Spleen (tissue), 13 donors: ENCODE results near the gene FETUB. TPM values are rescaled to one million over a fixed set of nuclear protein-coding genes. Genes with fewer than 3 reads are reported as not detected.

Experiments used
- DNase-seq: peaks from one replicate; pipeline ENCODE4 v3.0.0-alpha.2; 2020
- H3K27ac ChIP-seq, 8 donors: fragments of 200-600 bp; sonication (generic) in 7 of 8; 1 replicate in 4 of 8; 2 replicates in 4 of 8; pipeline versions ENCODE4 v1.5.0 to v1.8.0; 2016 to 2021; ENCODE audit warnings: inconsistent platforms in 4 of 8, mild to moderate bottlenecking in 4 of 8, moderate library complexity in 1 of 8
- H3K27me3 ChIP-seq, 7 donors: fragments of 200-600 bp; sonication (generic) in 6 of 7; replicated peaks in 1 of 7; 1 replicate in 4 of 7; 2 replicates in 3 of 7; pipeline versions ENCODE4 v1.5.0 to v1.8.0; 2016 to 2021; ENCODE audit warnings: inconsistent platforms in 3 of 7, mild to moderate bottlenecking in 1 of 7
- H3K36me3 ChIP-seq, 6 donors: fragments of 200-600 bp; sonication (generic) in 5 of 6; 1 replicate in 4 of 6; 2 replicates in 2 of 6; pipeline versions ENCODE4 v1.5.0 to v1.8.0; 2016 to 2021; ENCODE audit warnings: inconsistent platforms in 2 of 6
- H3K4me1 ChIP-seq, 6 donors: fragments of 200-600 bp; sonication (generic) in 5 of 6; 1 replicate in 3 of 6; 2 replicates in 3 of 6; pipeline versions ENCODE4 v1.5.0 to v1.8.0; 2016 to 2021; ENCODE audit warnings: inconsistent platforms in 3 of 6
- H3K4me3 ChIP-seq, 8 donors: fragments of 200-600 bp; sonication (generic) in 7 of 8; 1 replicate in 4 of 8; 2 replicates in 4 of 8; pipeline versions ENCODE4 v1.5.0 to v1.8.0; 2016 to 2021; ENCODE audit warnings: inconsistent platforms in 4 of 8, mild to moderate bottlenecking in 4 of 8, moderate library complexity in 2 of 8
- H3K9me3 ChIP-seq, 8 donors: fragments of 200-600 bp; sonication (generic) in 7 of 8; 1 replicate in 4 of 8; 2 replicates in 4 of 8; pipeline versions ENCODE4 v1.5.0 to v1.8.0; 2016 to 2021; ENCODE audit warnings: inconsistent platforms in 4 of 8
- CTCF ChIP-seq, 11 experiments: fragments of 200-600 bp in 7 of 11; fragments of 450-650 bp in 4 of 11; sonication (generic) in 4 of 11; IDR thresholded peaks in 8 of 11; conservative IDR thresholded peaks in 3 of 11; 1 replicate in 7 of 11; 2 replicates in 4 of 11; pipeline versions ENCODE4 v1.4.0 to v1.8.0; 2016 to 2021; ENCODE audit warnings: antibody characterized with exemption in 11 of 11, inconsistent platforms in 4 of 11, mild to moderate bottlenecking in 1 of 11
- POLR2A ChIP-seq, 3 donors: fragments of 450-650 bp; IDR thresholded peaks; one replicate each; pipeline ENCODE4 v1.5.1; 2017; ENCODE audit warnings: antibody characterized with exemption in 3 of 3, mild to moderate bottlenecking in 1 of 3
- POLR2AphosphoS5 ChIP-seq, 3 donors: sonication (generic); formaldehyde crosslinking; IDR thresholded peaks; one replicate each; pipeline ENCODE4 v1.5.1; 2017; ENCODE audit warnings: antibody characterized with exemption in 3 of 3
- WGBS, 5 donors: extraction: QIAGEN DNeasy Blood & Tissue Kit in 3 of 5; methylation state at CpG; one replicate each; pipeline versions ENCODE4 v1.1.5 to v1.1.7; 2013 to 2018; 5-methylcytosine and 5-hydroxymethylcytosine counted together
- intact Hi-C: fragments of 100-400 bp; cut with DNase I; formaldehyde crosslinking; loops from one replicate; pipeline ENCODE4 v1.15.0; 2023; ENCODE audit warnings: low total_unique reads
- long read RNA-seq, 2 donors: transcript quantifications; one replicate each; lab custom pipeline, GENCODE V29; 2026
- polyA plus RNA-seq, 3 donors: library from polyadenylated mRNA; stranded (reverse); fragments of 200-250 nt; gene quantifications; one replicate each; pipeline ENCODE4 v1.2.1, GENCODE V29; 2013
- total RNA-seq, 7 donors: library from RNA; depleted of rRNA in 3 of 7; stranded (reverse); fragments of >200 nt in 3 of 7; fragmentation: NEBNext Ultra II Directional in 4 of 7; extraction: Animal tissue kit (Norgen Biotek cat#: 25700) in 4 of 7; gene quantifications; one replicate each; pipeline versions ENCODE4 v1.1.0 to v1.2.1, GENCODE V29; 2016 to 2021
- donor health status: healthy with polysubstance abuse.
- donor health status: DM: no; HTN: no; CAD: no; lungs with moderate emphysema.
- donor health status: DM: no; HTN: no; CAD: no.
- donor health status: Bipolar disorder and iron deficiency.
- donor health status: healthy.
- donor health status: DM: no; HTN: no; CAD: no.
- donor health status: DM: yes; HTN: yes; CAD: no.

The FETUB gene
- total RNA-seq = not detected
- not detected for polyA plus RNA-seq
- long read RNA-seq, donor 1 = 0 reads
- long read RNA-seq, donor 2 = 0 reads

GRCh38 chr3:186639778-186640472 lies at the start of gene FETUB:
Gene FETUB, plus strand, starts transcription at chr3:186640399. Its CDS starts 62 bp downstream, at chr3:186640461.
- Histone ChIP-seq H3K4me1 (no peaks in the 10 kb centered on the region), H3K4me3 (no peak within 1 kb of the TSS), H3K27me3 (peaks cover 0 to 11% (median 0%) of the 10 kb centered on the region in 7 donors), H3K27ac (no peak within 1 kb of the TSS), H3K36me3 (no peaks in the 10 kb centered on the region), H3K9me3 (no peaks in the 10 kb centered on the region)
- no peak for DNase-seq
- intact Hi-C loops = no loop called here
- TF ChIP-seq POLR2AphosphoS5 (IDR thresholded peaks at IDR 0.05) = no peak
- 67 to 94% (median 85%) methylated on average over 1 of the region's 1 CpG for WGBS, 5 donors

GRCh38 chr3:186590580-186591295 lies 49.5 kb upstream of the FETUB start:
- H3K27me3 ChIP-seq = no peaks in the 10 kb centered on the region
- no peak overlapping the region for H3K27ac ChIP-seq
- H3K9me3 ChIP-seq = no peaks in the 10 kb centered on the region
- H3K4me1 ChIP-seq = no peaks in the 10 kb centered on the region
- 72 to 85% (median 74%) methylated on average over 7 of the region's 7 CpGs for WGBS, 5 donors
- DNase-seq = no peak
- H3K36me3 ChIP-seq = peaks cover 0 to 19% (median 8%) of the 10 kb centered on the region in 6 donors
- no peak overlapping the region for H3K4me3 ChIP-seq
- intact Hi-C loops = no loop called here
- TF ChIP-seq CTCF (IDR thresholded peaks at IDR 0.05 in 8 of 11, conservative IDR thresholded peaks at IDR 0.05 in 3 of 11) = no peak
- TF ChIP-seq POLR2AphosphoS5 (IDR thresholded peaks at IDR 0.05) = no peak
- TF ChIP-seq POLR2A (IDR thresholded peaks at IDR 0.05) = no peak

GRCh38 chr3:186592682-186593081 lies 47.5 kb upstream of the FETUB start:
- no peak overlapping the region for H3K4me3 ChIP-seq
- WGBS, 5 donors = 85 to 97% (median 90%) methylated on average over 4 of the region's 4 CpGs
- DNase-seq = no peak
- H3K9me3 ChIP-seq = no peaks in the 10 kb centered on the region
- intact Hi-C loops = no loop called here
- no peaks in the 10 kb centered on the region for H3K27me3 ChIP-seq
- H3K36me3 ChIP-seq = peaks cover 0 to 2% (median 0%) of the 10 kb centered on the region in 6 donors
- TF ChIP-seq CTCF (IDR thresholded peaks at IDR 0.05 in 8 of 11, conservative IDR thresholded peaks at IDR 0.05 in 3 of 11) (no peak), POLR2A (IDR thresholded peaks at IDR 0.05) (no peak), POLR2AphosphoS5 (IDR thresholded peaks at IDR 0.05) (no peak)
- no peak overlapping the region for H3K27ac ChIP-seq
- no peaks in the 10 kb centered on the region for H3K4me1 ChIP-seq

GRCh38 chr3:186593862-186594261 lies 46.3 kb upstream of the FETUB start:
- H3K27ac ChIP-seq = no peak overlapping the region
- H3K27me3 ChIP-seq = no peaks in the 10 kb centered on the region
- H3K4me1 ChIP-seq = no peaks in the 10 kb centered on the region
- no peaks in the 10 kb centered on the region for H3K9me3 ChIP-seq
- 88 to 95% (median 91%) methylated on average over 3 of the region's 3 CpGs for WGBS, 5 donors
- no peak for TF ChIP-seq POLR2AphosphoS5 (IDR thresholded peaks at IDR 0.05)
- no peak for TF ChIP-seq POLR2A (IDR thresholded peaks at IDR 0.05)
- TF ChIP-seq CTCF (IDR thresholded peaks at IDR 0.05 in 8 of 11, conservative IDR thresholded peaks at IDR 0.05 in 3 of 11) = no peak
- no peaks in the 10 kb centered on the region for H3K36me3 ChIP-seq
- no peak overlapping the region for H3K4me3 ChIP-seq
- DNase-seq = no peak
- intact Hi-C loops = no loop called here
